ENCODE measurements around the gene INTS3.
"Not testable (repeated sequence)": the region's sequence is repeated elsewhere in the genome, so short reads cannot be mapped to it uniquely, and the experiment has no call there.

Gene INTS3

GRCh38 chr1:153705484-153705883 lies 22.4 kb upstream of the INTS3 start:
- no peaks in the 10 kb centered on the region for H3K4me1 ChIP-seq (ENCODE audit: control insufficient read depth, insufficient read depth, low read length)
- no peak overlapping the region for H3K27ac ChIP-seq (ENCODE audit: low read length)
- no peak overlapping the region for H3K9ac ChIP-seq (ENCODE audit: low read length in 2 of 2)
- no peaks in the 10 kb centered on the region for H3K9me3 ChIP-seq (ENCODE audit: control insufficient read depth in 2 of 2, low read length in 2 of 2)
- H3K36me3 ChIP-seq (ENCODE audit: control insufficient read depth in 2 of 2, insufficient read depth in 2 of 2, low read length in 2 of 2): no peaks in the 10 kb centered on the region
- H3K4me3 ChIP-seq (ENCODE audit: low read length in 2 of 2): no peak overlapping the region
- no peaks in the 10 kb centered on the region for H3K27me3 ChIP-seq (ENCODE audit: control insufficient read depth in 1 of 2, insufficient read depth in 2 of 2, low read length in 2 of 2)

- no peaks in the 10 kb centered on the region for H3K27me3 ChIP-seq (ENCODE audit: control insufficient read depth in 1 of 2, insufficient read depth in 2 of 2, low read length in 2 of 2)
- no peaks in the 10 kb centered on the region for H3K9me3 ChIP-seq (ENCODE audit: control insufficient read depth in 2 of 2, low read length in 2 of 2)
- no peaks in the 10 kb centered on the region for H3K4me1 ChIP-seq (ENCODE audit: control insufficient read depth, insufficient read depth, low read length)
- no peak overlapping the region for H3K9ac ChIP-seq (ENCODE audit: low read length in 2 of 2)
- H3K36me3 ChIP-seq (ENCODE audit: control insufficient read depth in 2 of 2, insufficient read depth in 2 of 2, low read length in 2 of 2): no peaks in the 10 kb centered on the region
- H3K4me3 ChIP-seq (ENCODE audit: low read length in 2 of 2): no peak overlapping the region
- H3K27ac ChIP-seq (ENCODE audit: low read length): no peak overlapping the region
These were observed 16.8 kb upstream of the INTS3 start for GRCh38 chr1:153711026-153711425.

- not testable (repeated sequence) for H3K36me3 ChIP-seq (ENCODE audit: control insufficient read depth in 2 of 2, insufficient read depth in 2 of 2, low read length in 2 of 2); H3K9ac ChIP-seq (ENCODE audit: low read length in 2 of 2)
These were observed 11.6 kb upstream of the INTS3 start for GRCh38 chr1:153716211-153716610.

GRCh38 chr1:153717330-153717729 lies 10.5 kb upstream of the INTS3 start:
- Histone ChIP-seq H3K9ac (ENCODE audit: low read length in 2 of 2) (no peak overlapping the region), H3K27ac (ENCODE audit: low read length) (no peak overlapping the region), H3K27me3 (ENCODE audit: control insufficient read depth in 1 of 2, insufficient read depth in 2 of 2, low read length in 2 of 2) (no peaks in the 10 kb centered on the region), H3K36me3 (ENCODE audit: control insufficient read depth in 2 of 2, insufficient read depth in 2 of 2, low read length in 2 of 2) (no peaks in the 10 kb centered on the region), H3K4me1 (ENCODE audit: control insufficient read depth, insufficient read depth, low read length) (no peaks in the 10 kb centered on the region), H3K9me3 (ENCODE audit: control insufficient read depth in 2 of 2, low read length in 2 of 2) (no peaks in the 10 kb centered on the region), H3K4me3 (ENCODE audit: low read length in 2 of 2) (no peak overlapping the region)

More at GRCh38 chr1:153716211-153716610, 11.6 kb upstream of the INTS3 start:
- not testable (repeated sequence) for H3K4me1 ChIP-seq (ENCODE audit: control insufficient read depth, insufficient read depth, low read length); H3K27ac ChIP-seq (ENCODE audit: low read length); H3K27me3 ChIP-seq (ENCODE audit: control insufficient read depth in 1 of 2, insufficient read depth in 2 of 2, low read length in 2 of 2); H3K9me3 ChIP-seq (ENCODE audit: control insufficient read depth in 2 of 2, low read length in 2 of 2); H3K4me3 ChIP-seq (ENCODE audit: low read length in 2 of 2)

GRCh38 chr1:153723687-153724086 lies 4.2 kb upstream of the INTS3 start:
- no peaks in the 10 kb centered on the region for H3K27me3 ChIP-seq (ENCODE audit: control insufficient read depth in 1 of 2, insufficient read depth in 2 of 2, low read length in 2 of 2)
- no peaks in the 10 kb centered on the region for H3K36me3 ChIP-seq (ENCODE audit: control insufficient read depth in 2 of 2, insufficient read depth in 2 of 2, low read length in 2 of 2)
- H3K4me3 ChIP-seq (ENCODE audit: low read length in 2 of 2): no peak overlapping the region
- no peak overlapping the region for H3K27ac ChIP-seq (ENCODE audit: low read length)
- H3K9me3 ChIP-seq (ENCODE audit: control insufficient read depth in 2 of 2, low read length in 2 of 2): no peaks in the 10 kb centered on the region
- peaks cover 4% of the 10 kb centered on the region for H3K4me1 ChIP-seq (ENCODE audit: control insufficient read depth, insufficient read depth, low read length)
- no peak overlapping the region for H3K9ac ChIP-seq (ENCODE audit: low read length in 2 of 2)

GRCh38 chr1:153724634-153725033 lies 3.2 kb upstream of the INTS3 start:
- not testable (repeated sequence) for H3K27me3 ChIP-seq (ENCODE audit: control insufficient read depth in 1 of 2, insufficient read depth in 2 of 2, low read length in 2 of 2); H3K27ac ChIP-seq (ENCODE audit: low read length); H3K36me3 ChIP-seq (ENCODE audit: control insufficient read depth in 2 of 2, insufficient read depth in 2 of 2, low read length in 2 of 2); H3K9ac ChIP-seq (ENCODE audit: low read length in 2 of 2); H3K9me3 ChIP-seq (ENCODE audit: control insufficient read depth in 2 of 2, low read length in 2 of 2); H3K4me3 ChIP-seq (ENCODE audit: low read length in 2 of 2)
- peaks cover 11% of the 10 kb centered on the region for H3K4me1 ChIP-seq (ENCODE audit: control insufficient read depth, insufficient read depth, low read length)

GRCh38 chr1:153728305-153729066 lies 636 bp downstream of the INTS3 start:
- H3K36me3 ChIP-seq (ENCODE audit: control insufficient read depth in 2 of 2, insufficient read depth in 2 of 2, low read length in 2 of 2): peaks cover 0 to 6% of the 10 kb centered on the region in 2 donors
- H3K27ac ChIP-seq (ENCODE audit: low read length): peak overlapping the region; percentile 98
- H3K9ac ChIP-seq (ENCODE audit: low read length in 2 of 2): peak overlapping the region; percentile 99 to 100
- peaks cover 11% of the 10 kb centered on the region for H3K4me1 ChIP-seq (ENCODE audit: control insufficient read depth, insufficient read depth, low read length)
- peak overlapping the region; percentile 95 to 99 for H3K4me3 ChIP-seq (ENCODE audit: low read length in 2 of 2)
- no peaks in the 10 kb centered on the region for H3K27me3 ChIP-seq (ENCODE audit: control insufficient read depth in 1 of 2, insufficient read depth in 2 of 2, low read length in 2 of 2)
- no peaks in the 10 kb centered on the region for H3K9me3 ChIP-seq (ENCODE audit: control insufficient read depth in 2 of 2, low read length in 2 of 2)

- H3K27me3 ChIP-seq (ENCODE audit: control insufficient read depth in 1 of 2, insufficient read depth in 2 of 2, low read length in 2 of 2): no peaks in the 10 kb centered on the region
- peaks cover 24% of the 10 kb centered on the region for H3K4me1 ChIP-seq (ENCODE audit: control insufficient read depth, insufficient read depth, low read length)
- H3K9ac ChIP-seq (ENCODE audit: low read length in 2 of 2): peak overlapping the region in 1 of 2 donors; percentile 20
- H3K36me3 ChIP-seq (ENCODE audit: control insufficient read depth in 2 of 2, insufficient read depth in 2 of 2, low read length in 2 of 2): peaks cover 0 to 6% of the 10 kb centered on the region in 2 donors
- no peaks in the 10 kb centered on the region for H3K9me3 ChIP-seq (ENCODE audit: control insufficient read depth in 2 of 2, low read length in 2 of 2)
- no peak overlapping the region for H3K4me3 ChIP-seq (ENCODE audit: low read length in 2 of 2)
- H3K27ac ChIP-seq (ENCODE audit: low read length): peak overlapping the region; percentile 49
These were observed 2.7 kb downstream of the INTS3 start for GRCh38 chr1:153730468-153730988.

GRCh38 chr1:153733970-153734369 lies 6.1 kb downstream of the INTS3 start:
- peaks cover 19% of the 10 kb centered on the region for H3K4me1 ChIP-seq (ENCODE audit: control insufficient read depth, insufficient read depth, low read length)
- H3K4me3 ChIP-seq (ENCODE audit: low read length in 2 of 2): no peak overlapping the region
- H3K9me3 ChIP-seq (ENCODE audit: control insufficient read depth in 2 of 2, low read length in 2 of 2): no peaks in the 10 kb centered on the region
- H3K36me3 ChIP-seq (ENCODE audit: control insufficient read depth in 2 of 2, insufficient read depth in 2 of 2, low read length in 2 of 2): peaks cover 3 to 6% of the 10 kb centered on the region in 2 donors
- H3K27ac ChIP-seq (ENCODE audit: low read length): peak overlapping the region; percentile 68
- H3K9ac ChIP-seq (ENCODE audit: low read length in 2 of 2): peak overlapping the region; percentile 20 to 21
- H3K27me3 ChIP-seq (ENCODE audit: control insufficient read depth in 1 of 2, insufficient read depth in 2 of 2, low read length in 2 of 2): no peaks in the 10 kb centered on the region

GRCh38 chr1:153734396-153735089 lies 6.7 kb downstream of the INTS3 start:
- H3K27ac ChIP-seq (ENCODE audit: low read length): peak overlapping the region; percentile 68
- peak overlapping the region in 1 of 2 donors; percentile 13 for H3K9ac ChIP-seq (ENCODE audit: low read length in 2 of 2)
- peaks cover 14% of the 10 kb centered on the region for H3K4me1 ChIP-seq (ENCODE audit: control insufficient read depth, insufficient read depth, low read length)
- no peaks in the 10 kb centered on the region for H3K9me3 ChIP-seq (ENCODE audit: control insufficient read depth in 2 of 2, low read length in 2 of 2)
- H3K4me3 ChIP-seq (ENCODE audit: low read length in 2 of 2): no peak overlapping the region
- H3K36me3 ChIP-seq (ENCODE audit: control insufficient read depth in 2 of 2, insufficient read depth in 2 of 2, low read length in 2 of 2): peaks cover 3 to 6% of the 10 kb centered on the region in 2 donors
- no peaks in the 10 kb centered on the region for H3K27me3 ChIP-seq (ENCODE audit: control insufficient read depth in 1 of 2, insufficient read depth in 2 of 2, low read length in 2 of 2)

- Histone ChIP-seq H3K27ac (ENCODE audit: low read length) (peak overlapping the region; percentile 68), H3K27me3 (ENCODE audit: control insufficient read depth in 1 of 2, insufficient read depth in 2 of 2, low read length in 2 of 2) (no peaks in the 10 kb centered on the region), H3K4me1 (ENCODE audit: control insufficient read depth, insufficient read depth, low read length) (peaks cover 13% of the 10 kb centered on the region), H3K4me3 (ENCODE audit: low read length in 2 of 2) (no peak overlapping the region), H3K36me3 (ENCODE audit: control insufficient read depth in 2 of 2, insufficient read depth in 2 of 2, low read length in 2 of 2) (peaks cover 3 to 6% of the 10 kb centered on the region in 2 donors), H3K9ac (ENCODE audit: low read length in 2 of 2) (no peak overlapping the region), H3K9me3 (ENCODE audit: control insufficient read depth in 2 of 2, low read length in 2 of 2) (no peaks in the 10 kb centered on the region)
These were observed 7.2 kb downstream of the INTS3 start for GRCh38 chr1:153735090-153735420.

Data from stomach smooth muscle (tissue), 2 donors.